GM12878 (cell line): ENCODE measurements around the gene GTPBP6. TPM values are rescaled to one million over a fixed set of nuclear protein-coding genes. Genes with fewer than 3 reads are reported as not detected.

Source experiments
- ATAC-seq: fragments of 200-7000 bp; cut with Tn5 transposase; 3 replicates; pipeline ENCODE4 v1.9.1; 2020; ENCODE audit warnings: mild to moderate bottlenecking, moderate library complexity
- BruUV-seq: library from RNA; stranded (reverse); fragments of 400-500 nt; replicated peaks from 2 replicates; lab custom pipeline; 2021; lab: Mats Ljungman, UMichigan
- CTCF ChIA-PET: fragments of 300-600 bp; sonication (Branson Sonifier 250); formaldehyde crosslinking; extraction: SDS; loops from one replicate; lab custom pipeline; 2021; ENCODE audit warnings: inconsistent platforms; lab: Yijun Ruan, JAX
- POLR2A ChIA-PET: fragments of 350-600 bp; formaldehyde crosslinking; extraction: SDS; loops from one replicate; lab custom pipeline; 2021; ENCODE audit warnings: inconsistent platforms; lab: Charles Lee
- RAD21 ChIA-PET: fragments of 300-600 bp; sonication (Branson Sonifier 250); formaldehyde crosslinking; loops from one replicate; lab custom pipeline; 2023; ENCODE audit warnings: antibody characterized with exemption; ENCODE audit not compliant: unreplicated experiment; lab: Charles Lee
- SMC1A ChIA-PET: fragments of 300-600 bp; sonication (Branson Sonifier 250); formaldehyde crosslinking; loops from one replicate; lab custom pipeline; 2023; ENCODE audit not compliant: unreplicated experiment, uncharacterized antibody; lab: Charles Lee
- DNase-seq: peaks from one replicate; pipeline ENCODE4 v3.0.0-alpha.2; 2011; ENCODE audit warnings: low read depth, low spot score
- FAIRE-seq: peaks from 3 replicates; lab custom pipeline; 2011; peaks lifted over from hg19 to GRCh38; lab: Jason Lieb, UNC
- H2AFZ ChIP-seq: 2 replicates; pipeline ENCODE4 v1.6.0; 2011; ENCODE audit warnings: low read depth, low read length, control low read depth; ENCODE audit not compliant: control insufficient read depth
- H3K27ac ChIP-seq: 2 replicates; pipeline ENCODE4 v1.5.1; 2011; ENCODE audit warnings: control low read depth; ENCODE audit not compliant: control insufficient read depth, insufficient read depth
- H3K27me3 ChIP-seq, 2 experiments: replicated peaks in 1 of 2; 2 replicates each; pipeline versions ENCODE4 v1.6.0 to v1.6.1; 2011; ENCODE audit warnings: low read length in 1 of 2; ENCODE audit not compliant: control insufficient read depth in 2 of 2, insufficient read depth in 2 of 2
- H3K36me3 ChIP-seq, 2 experiments: 2 replicates each; pipeline ENCODE4 v1.5.1; 2011; ENCODE audit warnings: low read length in 1 of 2; ENCODE audit not compliant: control insufficient read depth in 2 of 2, insufficient read depth in 2 of 2
- H3K4me1 ChIP-seq: 2 replicates; pipeline ENCODE4 v1.6.1; 2011; ENCODE audit warnings: mild to moderate bottlenecking, low read length, moderate library complexity, mixed read lengths; ENCODE audit not compliant: control insufficient read depth, insufficient read depth
- H3K4me2 ChIP-seq: 2 replicates; pipeline ENCODE4 v1.6.0; 2011; ENCODE audit warnings: control low read depth; ENCODE audit not compliant: control insufficient read depth, insufficient read depth
- H3K4me3 ChIP-seq: fragments of 200-600 bp; sonication (generic); 2 replicates; pipeline ENCODE4 v1.5.1; 2016
- H3K79me2 ChIP-seq: 2 replicates; pipeline ENCODE4 v1.6.0; 2011; ENCODE audit warnings: low read length; ENCODE audit not compliant: control insufficient read depth, insufficient read depth
- H3K9ac ChIP-seq: 2 replicates; pipeline ENCODE4 v1.8.0; 2011; ENCODE audit warnings: low read length, control low read depth, mixed read lengths; ENCODE audit not compliant: control insufficient read depth, insufficient read depth
- H3K9me3 ChIP-seq: replicated peaks from 3 replicates; pipeline ENCODE4 v1.5.1; 2011; ENCODE audit warnings: mild to moderate bottlenecking, low read length; ENCODE audit not compliant: control insufficient read depth, insufficient read depth
- H4K20me1 ChIP-seq: 2 replicates; pipeline ENCODE4 v1.6.0; 2011; ENCODE audit not compliant: control insufficient read depth, insufficient read depth
- ATF3 ChIP-seq: IDR thresholded peaks from 2 replicates; pipeline ENCODE4 v1.6.1; 2011; ENCODE audit warnings: low read depth, mild to moderate bottlenecking, low read length, moderate library complexity, borderline replicate concordance; ENCODE audit errors: extremely low read depth
- CTCF ChIP-seq, 3 experiments: IDR thresholded peaks in 2 of 3; conservative IDR thresholded peaks in 1 of 3; 2 replicates each; pipeline ENCODE4 v1.5.1; 2011; ENCODE audit warnings: low read depth in 3 of 3, low read length in 3 of 3, mild to moderate bottlenecking in 3 of 3, control low read depth in 2 of 3, moderate library complexity in 2 of 3, inconsistent platforms in 1 of 3, mixed read lengths in 1 of 3; ENCODE audit not compliant: control insufficient read depth in 2 of 3, insufficient read depth in 1 of 3; ENCODE audit errors: extremely low read depth in 1 of 3
- EED ChIP-seq: sonication (generic); IDR thresholded peaks from 2 replicates; pipeline ENCODE4 v1.6.1; 2016; ENCODE audit warnings: antibody characterized with exemption, low read depth
- ESRRA ChIP-seq: IDR thresholded peaks from 2 replicates; pipeline ENCODE4 v1.6.1; 2012; ENCODE audit warnings: mild to moderate bottlenecking, low read length, improper control_type of control experiment
- FOS ChIP-seq: IDR thresholded peaks from 3 replicates; pipeline ENCODE4 v1.6.1; 2011; ENCODE audit warnings: borderline replicate concordance; ENCODE audit not compliant: insufficient read length; ENCODE audit errors: extremely low read depth
- HSF1 ChIP-seq: fragments of 150-350 bp; IDR thresholded peaks from 2 replicates; pipeline ENCODE4 v1.6.1; 2014; ENCODE audit warnings: mild to moderate bottlenecking, low read depth, low read length
- JUNB ChIP-seq: IDR thresholded peaks from 2 replicates; pipeline ENCODE4 v1.6.1; 2016; ENCODE audit warnings: antibody characterized with exemption, mild to moderate bottlenecking
- MXI1 ChIP-seq: fragments of 150-350 bp; IDR thresholded peaks from 2 replicates; pipeline ENCODE4 v1.6.1; 2011; ENCODE audit warnings: low read depth, mild to moderate bottlenecking, inconsistent platforms, low read length, improper control_type of control experiment
- MYC ChIP-seq: IDR thresholded peaks from 2 replicates; pipeline ENCODE4 v1.6.1; 2011; ENCODE audit warnings: mild to moderate bottlenecking, low read length, moderate library complexity, inconsistent platforms; ENCODE audit not compliant: insufficient read depth, insufficient replicate concordance, insufficient read length, severe bottlenecking
- NBN ChIP-seq: fragments of 450-650 bp; IDR thresholded peaks from 2 replicates; pipeline ENCODE4 v1.6.1; 2016
- POLR2AphosphoS5 ChIP-seq: IDR thresholded peaks from 2 replicates; pipeline ENCODE4 v1.6.1; 2011; ENCODE audit warnings: mild to moderate bottlenecking, low read length, inconsistent platforms
- RAD21 ChIP-seq: IDR thresholded peaks from 2 replicates; pipeline ENCODE4 v1.6.1; 2011; ENCODE audit warnings: mild to moderate bottlenecking, low read depth, low read length, moderate library complexity; ENCODE audit not compliant: insufficient read depth
- RB1 ChIP-seq: fragments of 450-650 bp; formaldehyde crosslinking; IDR thresholded peaks from 2 replicates; pipeline ENCODE4 v1.6.1; 2017; ENCODE audit warnings: mild to moderate bottlenecking, borderline replicate concordance
- RELA ChIP-seq: fragments of 450-650 bp; IDR thresholded peaks from 2 replicates; pipeline ENCODE4 v1.8.0; 2014; ENCODE audit warnings: borderline replicate concordance; ENCODE audit not compliant: partially characterized antibody
- SKIL ChIP-seq: fragments of 450-650 bp; IDR thresholded peaks from 2 replicates; pipeline ENCODE4 v1.6.1; 2017; ENCODE audit warnings: mild to moderate bottlenecking, low read depth, inconsistent platforms; ENCODE audit not compliant: poor library complexity, severe bottlenecking
- STAT1 ChIP-seq: fragments of 450-650 bp; conservative IDR thresholded peaks from 2 replicates; pipeline ENCODE4 v1.6.1; 2014; ENCODE audit warnings: antibody characterized with exemption, mild to moderate bottlenecking
- ZNF274 ChIP-seq: IDR thresholded peaks from one replicate; pipeline ENCODE4 v1.8.0; 2011; ENCODE audit not compliant: insufficient read length, insufficient read depth
- ZSCAN29 ChIP-seq: fragments of 450-650 bp; IDR thresholded peaks from 2 replicates; pipeline ENCODE4 v1.6.1; 2017; ENCODE audit warnings: mild to moderate bottlenecking, moderate library complexity
- WGBS: methylation state at CpG from one replicate; pipeline ENCODE4 v1.1.6; 2016; ENCODE audit warnings: low lambda C conversion rate; ENCODE audit not compliant: insufficient replicate concordance, insufficient coverage; ENCODE audit errors: missing lambda C conversion rate; 5-methylcytosine and 5-hydroxymethylcytosine counted together
- in situ Hi-C: fragments of 300-500 bp; cut with MboI; formaldehyde crosslinking; loops from 9 replicates; pipeline ENCODE4 v1.14.3; 2018; ENCODE audit warnings: mixed read lengths
- intact Hi-C: fragments of 100-400 bp; cut with micrococcal nuclease; formaldehyde crosslinking; loops from one replicate; pipeline ENCODE4 v1.14.2; 2022; ENCODE audit not compliant: unreplicated experiment
- polyA plus RNA-seq, 11 experiments: library from polyadenylated mRNA; depleted of rRNA in 4 of 11; unstranded in 6 of 11; stranded (reverse) in 5 of 11; fragments of >200 nt; fragmentation: Nextera tagmentation in 4 of 11; fragmentation: Illumina TruSeq in 1 of 11; extraction: Ambion mirVana in 4 of 11; extraction: Trizol in 1 of 11; gene quantifications; 1 replicate in 1 of 11; 2 replicates in 10 of 11; pipeline versions ENCODE4 v1.2.1 to v1.2.3, GENCODE V29; 2011 to 2016; ENCODE audit warnings: inconsistent platforms in 2 of 11, missing spikeins in 2 of 11, low read depth in 1 of 11
- total RNA-seq, 4 experiments: library from RNA; depleted of rRNA in 3 of 4; stranded (reverse); fragments of >200 nt in 3 of 4; fragmentation: Illumina TruSeq in 1 of 4; extraction: Trizol in 1 of 4; gene quantifications; 2 replicates each; pipeline versions ENCODE4 v1.2.1 to v1.2.3, GENCODE V29; 2013 to 2021

The GTPBP6 gene
- total and polyA plus RNA-seq, 10 of the 15 experiments (the other 5 are each of a cell fraction or from before 2014, with no cell fraction given): 0.31 to 71.0 (median 21.1) TPM

- no peak for DNase-seq
- intact Hi-C loops: no loop called here
- ChIA-PET RAD21 (no interaction called here), CTCF (no interaction called here), SMC1A (no interaction called here), POLR2A (no interaction called here)
- in situ Hi-C loops: no loop called here
- H3K36me3 ChIP-seq: peaks cover 21 to 26% of the 10 kb centered on the region in 2 experiments; a peak in 3 of 4 replicates
- no peak overlapping the region for H3K4me2 ChIP-seq
- WGBS: 96% methylated on average over 21 of the region's 25 CpGs
- no TSS peak for BruUV-seq
- H3K4me3 ChIP-seq: no peak overlapping the region
- H3K79me2 ChIP-seq: no peaks in the 10 kb centered on the region; the same call in 1 of the 2 replicates
- no peak overlapping the region for H3K9ac ChIP-seq
- peaks cover 1% of the 10 kb centered on the region; the same call in 1 of the 3 replicates for H3K9me3 ChIP-seq
- no peak overlapping the region for H3K27ac ChIP-seq
- H2AFZ ChIP-seq: no peak overlapping the region
- no peaks in the 10 kb centered on the region for H4K20me1 ChIP-seq
- no peak for ATAC-seq
- H3K4me1 ChIP-seq: peaks cover 6% of the 10 kb centered on the region; the same call in 1 of the 2 replicates
- H3K27me3 ChIP-seq: no peaks in the 10 kb centered on the region
- no peak for FAIRE-seq
- TF ChIP-seq NBN (no peak), RELA (no peak), POLR2AphosphoS5 (no peak), MXI1 (no peak), STAT1 (no peak), FOS (no peak), ZSCAN29 (no peak), RAD21 (no peak), ESRRA (no peak), ATF3 (no peak), CTCF (IDR thresholded peaks at IDR 0.05 in 2 of 3, conservative IDR thresholded peaks at IDR 0.05 in 1 of 3; ENCODE audit: control insufficient read depth in 2 of 3, extremely low read depth in 1 of 3, insufficient read depth in 1 of 3, low read depth in 3 of 3, low read length in 3 of 3) (no peak), HSF1 (no peak), ZNF274 (no peak), SKIL (no peak), EED (no peak), RB1 (no peak), JUNB (no peak), MYC (no peak)
These were observed 30.0 kb downstream of the GTPBP6 start for GRCh38 chrX:288561-288991.
